Measurements from ENCODE around the gene TMEM147. TPM values are rescaled to one million over a fixed set of nuclear protein-coding genes. Genes with fewer than 3 reads are reported as not detected.

TMEM147 gene
- polyA plus RNA-seq, 1 donor: 45.4 TPM

- no peak for DNase-seq (ENCODE audit: low read depth)
These were observed 26.1 kb upstream of the TMEM147 start for GRCh38 chr19:35519291-35519690.

- DNase-seq (ENCODE audit: low read depth): no peak
These were observed 24.2 kb upstream of the TMEM147 start for GRCh38 chr19:35521124-35521743.

GRCh38 chr19:35522745-35523327 is 22.6 kb upstream of the TMEM147 start:
- DNase-seq (ENCODE audit: low read depth): no peak

GRCh38 chr19:35524181-35524837 is 21.1 kb upstream of the TMEM147 start:
- DNase-seq (ENCODE audit: low read depth): no peak

GRCh38 chr19:35525873-35526272 is 19.6 kb upstream of the TMEM147 start:
- no peak for DNase-seq (ENCODE audit: low read depth)

GRCh38 chr19:35528218-35529038 is 17.0 kb upstream of the TMEM147 start, which contains the start of gene SBSN:
SBSN (minus strand) TSS chr19:35528311; CDS start chr19:35528281, 30 bp downstream.
- DNase-seq (ENCODE audit: low read depth): no peak

GRCh38 chr19:35529241-35530218 is 15.9 kb upstream of the TMEM147 start:
- DNase-seq (ENCODE audit: low read depth): no peak

- DNase-seq (ENCODE audit: low read depth): no peak
These were observed 14.1 kb upstream of the TMEM147 start for GRCh38 chr19:35531291-35531690.

- DNase-seq (ENCODE audit: low read depth): no peak
These were observed 12.1 kb upstream of the TMEM147 start, which contains the start of gene GAPDHS for GRCh38 chr19:35533201-35533821. GAPDHS (plus strand) TSS chr19:35533456; CDS start chr19:35533528, 72 bp downstream.

- no peak for DNase-seq (ENCODE audit: low read depth)
These were observed 11.5 kb upstream of the TMEM147 start for GRCh38 chr19:35533822-35534392.

GRCh38 chr19:35534803-35535480 is 10.5 kb upstream of the TMEM147 start:
- DNase-seq (ENCODE audit: low read depth): no peak

GRCh38 chr19:35539314-35539713 is 6.1 kb upstream of the TMEM147 start:
- DNase-seq (ENCODE audit: low read depth): no peak

- no peak for DNase-seq (ENCODE audit: low read depth)
These were observed 5.6 kb upstream of the TMEM147 start for GRCh38 chr19:35539850-35540249.

- no peak for DNase-seq (ENCODE audit: low read depth)
These were observed 5.0 kb upstream of the TMEM147 start for GRCh38 chr19:35540356-35540927.

- DNase-seq (ENCODE audit: low read depth): no peak
These were observed 3.2 kb upstream of the TMEM147 start for GRCh38 chr19:35542209-35542608.

- DNase-seq (ENCODE audit: low read depth): no peak
These were observed 1.9 kb upstream of the TMEM147 start for GRCh38 chr19:35543280-35544109.

- DNase-seq (ENCODE audit: low read depth): no peak
These were observed 1.2 kb upstream of the TMEM147 start for GRCh38 chr19:35544110-35544802.

Data from forelimb muscle (tissue), 1 donor.